Choroid plexus epithelial cell (primary cell): ENCODE data around the gene CCM2.

ENCODE experiments used
- DNase-seq: peaks from one replicate; pipeline ENCODE4 v3.0.0-alpha.2; 2010; ENCODE audit warnings: low read depth
- H3K4me3 ChIP-seq: 2 replicates; pipeline ENCODE4 v1.5.1; 2011; ENCODE audit warnings: low read depth, mild to moderate bottlenecking, control low read depth, low read length, moderate library complexity
- CTCF ChIP-seq: conservative IDR thresholded peaks from 2 replicates; pipeline ENCODE4 v1.5.1; 2011; ENCODE audit warnings: low read depth, mild to moderate bottlenecking, control low read depth, inconsistent platforms, low read length, moderate library complexity

The CCM2 gene

GRCh38 chr7:45104844-45105587, 105.0 kb downstream of the CCM2 start:
- DNase-seq, result no peak
- no peak overlapping the region for H3K4me3 ChIP-seq
- TF ChIP-seq CTCF, result no peak

DNA sequence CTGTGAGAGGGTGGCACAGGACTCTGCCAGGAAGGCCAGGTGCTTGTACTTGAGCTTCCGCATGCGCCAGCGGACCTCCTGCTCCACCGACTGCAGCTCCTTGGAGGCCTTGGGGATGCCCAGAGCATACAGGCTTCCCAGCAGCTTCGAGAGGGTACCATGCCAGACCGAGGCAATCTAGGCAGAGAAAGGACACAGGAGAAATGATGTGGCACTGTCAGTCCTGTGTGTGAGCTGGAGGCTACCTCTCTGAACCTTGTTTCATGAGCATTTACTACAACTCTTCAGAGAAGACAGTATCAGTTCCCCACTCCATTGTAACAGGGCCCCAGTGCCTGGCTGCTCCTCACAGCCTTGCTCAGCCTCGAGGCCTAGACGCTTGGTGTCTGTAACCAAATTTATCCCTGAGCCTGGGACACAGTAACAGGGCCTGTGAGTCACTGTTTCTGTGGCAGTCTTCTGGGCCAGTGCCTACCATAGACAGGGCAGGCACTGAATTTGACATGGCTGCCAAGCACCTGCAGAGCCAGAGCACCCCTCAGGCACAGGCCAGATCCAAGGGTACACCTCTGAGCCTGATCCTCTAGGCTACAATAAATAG, 105.7 kb downstream of the CCM2 start:
- TF ChIP-seq CTCF, result no peak
- no peak for DNase-seq
- no peak overlapping the region for H3K4me3 ChIP-seq

DNA sequence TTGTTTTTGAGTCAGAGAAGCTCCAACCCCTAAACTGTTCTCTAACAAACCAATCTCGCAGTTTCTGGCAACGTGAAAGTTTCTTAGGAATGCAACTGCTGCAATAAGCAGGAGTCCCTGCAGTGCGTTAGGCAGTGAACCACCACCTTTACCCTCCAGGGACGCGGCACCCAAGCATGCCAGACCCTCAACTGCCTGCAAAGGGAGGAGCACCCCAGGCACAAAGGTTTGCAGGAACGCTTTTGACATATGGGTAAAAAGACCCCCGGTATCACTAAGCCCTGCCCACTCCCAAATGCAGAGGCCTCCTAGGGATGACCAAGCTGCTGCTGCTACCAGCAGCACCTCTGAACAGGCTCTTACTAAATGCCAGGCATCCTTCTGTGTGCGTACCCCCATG, 106.8 kb downstream of the CCM2 start:
- DNase-seq, result peak; percentile 75
- no peak for TF ChIP-seq CTCF
- no peak overlapping the region for H3K4me3 ChIP-seq

DNA sequence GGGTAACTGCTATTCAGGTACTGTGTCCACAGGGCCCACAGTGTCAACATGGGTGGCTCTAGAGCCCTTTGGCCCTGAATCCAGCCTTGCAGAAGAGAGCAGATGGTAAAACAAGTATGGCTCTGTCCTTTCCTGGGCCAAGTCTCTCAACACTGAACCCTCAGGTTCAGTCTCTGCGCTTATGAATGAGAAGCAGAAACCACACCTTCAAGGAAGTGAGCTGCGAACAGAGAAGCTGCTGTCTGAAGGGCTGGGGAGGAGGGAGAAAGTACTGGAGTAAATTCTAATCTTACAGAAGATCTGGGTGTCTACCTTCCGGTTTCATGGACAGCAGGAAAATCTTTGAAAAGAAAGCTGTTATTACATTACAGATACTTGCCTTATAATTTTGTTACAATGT, 107.4 kb downstream of the CCM2 start:
- DNase-seq, result no peak
- H3K4me3 ChIP-seq, result no peak overlapping the region

DNA sequence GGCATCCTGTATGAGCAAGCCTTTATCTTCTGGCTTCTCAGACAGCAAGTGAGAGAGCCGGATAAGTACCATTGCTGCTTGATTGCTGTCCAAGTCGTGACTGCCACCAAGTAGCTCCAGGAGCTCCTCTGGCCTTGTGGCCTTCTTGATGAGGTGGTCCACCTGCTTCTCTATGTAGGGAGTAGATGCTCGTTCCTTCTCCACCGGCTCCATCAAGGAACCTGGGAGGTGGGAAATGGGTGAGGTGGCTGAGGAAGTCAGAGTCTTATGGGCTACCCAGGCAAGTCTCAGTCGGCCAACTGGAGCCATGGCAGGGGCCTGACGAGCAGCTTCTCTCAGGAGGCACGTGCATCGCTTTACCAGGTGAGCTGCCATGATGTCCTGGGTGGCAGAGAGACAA, 108.9 kb downstream of the CCM2 start:
- DNase-seq, result no peak
- no peak overlapping the region for H3K4me3 ChIP-seq
- TF ChIP-seq CTCF, result no peak

More for the DNA sequence above, 107.4 kb downstream of the CCM2 start:
- no peak for TF ChIP-seq CTCF

DNA sequence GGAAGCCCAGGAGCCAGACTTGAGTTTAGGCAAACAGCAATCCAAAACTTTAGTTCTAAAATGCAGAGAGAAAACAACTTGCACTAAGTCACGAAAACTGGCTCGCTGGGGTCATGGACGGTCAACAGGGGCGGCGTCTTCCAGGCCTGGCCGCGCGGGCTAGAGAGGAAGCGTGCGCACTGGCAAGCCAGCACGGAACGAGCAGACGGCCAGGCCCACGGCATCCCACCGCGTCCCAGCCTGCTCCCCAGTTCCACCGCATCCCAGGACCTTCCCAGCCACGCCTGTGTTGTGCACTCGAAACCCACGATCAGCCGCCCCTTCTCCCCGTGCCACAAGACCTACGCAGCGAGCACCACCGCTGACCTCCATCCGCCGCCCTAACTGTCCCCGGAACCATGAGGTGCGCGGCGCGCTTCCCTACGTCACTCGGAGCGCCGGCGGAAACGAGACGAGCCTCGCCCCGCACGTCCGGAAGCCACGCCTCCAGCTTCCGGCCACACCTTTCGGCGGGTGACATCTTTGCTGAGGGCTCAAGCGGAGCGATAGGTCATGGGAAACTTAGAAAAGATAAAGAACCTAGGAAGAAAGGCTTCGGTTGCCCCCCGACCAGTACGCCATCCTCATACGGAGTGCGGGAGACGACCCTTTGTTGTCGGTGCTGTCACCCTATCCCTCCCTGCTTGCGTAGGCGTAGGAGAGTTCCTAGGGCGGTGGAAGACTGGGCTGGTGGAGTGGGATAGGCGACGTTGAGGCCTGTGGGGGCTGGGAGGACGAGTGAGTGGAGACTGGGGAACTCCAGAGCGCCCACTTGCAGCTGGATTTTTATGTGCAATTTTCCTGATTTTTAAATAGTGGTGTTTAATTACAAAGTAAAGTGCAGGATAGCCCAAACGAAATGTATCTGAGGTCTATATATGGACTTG, 111.6 kb downstream of the CCM2 start, which contains the start of gene TBRG4:
Gene TBRG4 (minus strand): TSS at position 400 of the 926 bp plus-strand sequence. CDS start 2,460 bp downstream, outside the sequence.
- DNase-seq, result peak; percentile 93
- peak within 1 kb of the TSS; percentile 99 for H3K4me3 ChIP-seq
- TF ChIP-seq CTCF, result peak; percentile 44
